ENCODE measurements around the gene ASPDH.

Gene ASPDH

DNA sequence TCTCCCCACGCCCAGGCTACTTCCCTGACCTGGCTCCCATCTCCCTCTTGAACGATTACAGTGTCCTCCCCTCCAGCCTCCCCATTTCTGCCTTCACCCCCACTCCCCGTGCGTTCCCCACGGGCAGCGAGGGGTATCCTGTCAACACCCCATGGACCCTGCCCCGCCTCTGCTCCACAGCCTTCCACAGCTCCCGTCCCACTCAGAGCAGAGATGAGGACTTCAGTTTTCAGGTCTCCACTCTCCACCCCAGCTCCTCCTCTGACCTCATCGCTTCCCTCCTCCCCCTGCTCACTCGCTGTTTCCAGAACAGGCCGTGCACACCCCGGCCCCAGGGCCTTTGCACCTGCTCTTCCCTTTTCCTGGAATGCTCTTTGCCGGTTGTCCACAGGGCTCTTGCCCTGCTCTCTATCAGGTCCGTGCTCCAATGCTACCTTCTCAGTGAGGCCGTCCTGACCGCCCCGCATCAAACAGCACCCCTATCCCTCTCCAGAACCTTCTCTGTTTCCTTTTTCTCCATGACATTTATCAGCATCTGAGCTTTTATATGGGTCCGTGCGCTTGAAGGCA is 39.5 kb upstream of the ASPDH start:
- TF ChIP-seq, protein P1, sequence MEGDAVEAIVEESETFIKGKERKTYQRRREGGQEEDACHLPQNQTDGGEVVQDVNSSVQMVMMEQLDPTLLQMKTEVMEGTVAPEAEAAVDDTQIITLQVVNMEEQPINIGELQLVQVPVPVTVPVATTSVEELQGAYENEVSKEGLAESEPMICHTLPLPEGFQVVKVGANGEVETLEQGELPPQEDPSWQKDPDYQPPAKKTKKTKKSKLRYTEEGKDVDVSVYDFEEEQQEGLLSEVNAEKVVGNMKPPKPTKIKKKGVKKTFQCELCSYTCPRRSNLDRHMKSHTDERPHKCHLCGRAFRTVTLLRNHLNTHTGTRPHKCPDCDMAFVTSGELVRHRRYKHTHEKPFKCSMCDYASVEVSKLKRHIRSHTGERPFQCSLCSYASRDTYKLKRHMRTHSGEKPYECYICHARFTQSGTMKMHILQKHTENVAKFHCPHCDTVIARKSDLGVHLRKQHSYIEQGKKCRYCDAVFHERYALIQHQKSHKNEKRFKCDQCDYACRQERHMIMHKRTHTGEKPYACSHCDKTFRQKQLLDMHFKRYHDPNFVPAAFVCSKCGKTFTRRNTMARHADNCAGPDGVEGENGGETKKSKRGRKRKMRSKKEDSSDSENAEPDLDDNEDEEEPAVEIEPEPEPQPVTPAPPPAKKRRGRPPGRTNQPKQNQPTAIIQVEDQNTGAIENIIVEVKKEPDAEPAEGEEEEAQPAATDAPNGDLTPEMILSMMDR (IDR thresholded peaks at IDR 0.05; ENCODE audit: low read depth, low read length) = no peak
- Histone ChIP-seq H3K4me3 (ENCODE audit: low read depth, low read length) (no peak overlapping the region), H3K27me3 (ENCODE audit: insufficient read depth, low read depth, severe bottlenecking) (no peaks in the 10 kb centered on the region)

DNA sequence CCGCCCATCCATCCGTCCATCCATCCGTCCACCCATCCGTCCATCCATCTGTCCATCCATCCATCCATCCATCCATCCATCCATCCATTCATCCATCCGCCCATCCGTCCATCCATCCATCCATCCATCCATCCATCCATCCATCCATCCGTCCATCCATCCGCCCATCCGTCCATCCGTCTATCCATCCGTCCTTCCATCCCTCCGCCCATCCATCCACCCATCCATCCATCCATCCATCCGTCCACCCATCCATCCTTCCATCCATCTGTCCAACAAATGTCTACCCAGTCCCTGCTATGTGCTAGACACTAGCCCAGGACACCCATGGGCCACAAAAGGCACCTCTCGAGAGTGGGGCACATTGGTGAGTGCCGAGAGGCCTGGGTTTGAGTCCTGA is 38.8 kb upstream of the ASPDH start:
- no peak for DNase-seq
- H3K4me3 ChIP-seq (ENCODE audit: low read depth, low read length) = no peak overlapping the region
- TF ChIP-seq, protein P1 (IDR thresholded peaks at IDR 0.05; ENCODE audit: low read depth, low read length) = no peak
- H3K36me3 ChIP-seq = peaks cover 3% of the 10 kb centered on the region
- no peak overlapping the region for H3K27ac ChIP-seq
- no peaks in the 10 kb centered on the region for H3K9me3 ChIP-seq (ENCODE audit: severe bottlenecking)
- no peaks in the 10 kb centered on the region for H3K27me3 ChIP-seq (ENCODE audit: insufficient read depth, low read depth, severe bottlenecking)

More for the DNA sequence above, 39.5 kb upstream of the ASPDH start:
- peaks cover 7% of the 10 kb centered on the region for H3K36me3 ChIP-seq
- no peaks in the 10 kb centered on the region for H3K9me3 ChIP-seq (ENCODE audit: severe bottlenecking)
- no peak overlapping the region for H3K27ac ChIP-seq
- no peak for DNase-seq

DNA sequence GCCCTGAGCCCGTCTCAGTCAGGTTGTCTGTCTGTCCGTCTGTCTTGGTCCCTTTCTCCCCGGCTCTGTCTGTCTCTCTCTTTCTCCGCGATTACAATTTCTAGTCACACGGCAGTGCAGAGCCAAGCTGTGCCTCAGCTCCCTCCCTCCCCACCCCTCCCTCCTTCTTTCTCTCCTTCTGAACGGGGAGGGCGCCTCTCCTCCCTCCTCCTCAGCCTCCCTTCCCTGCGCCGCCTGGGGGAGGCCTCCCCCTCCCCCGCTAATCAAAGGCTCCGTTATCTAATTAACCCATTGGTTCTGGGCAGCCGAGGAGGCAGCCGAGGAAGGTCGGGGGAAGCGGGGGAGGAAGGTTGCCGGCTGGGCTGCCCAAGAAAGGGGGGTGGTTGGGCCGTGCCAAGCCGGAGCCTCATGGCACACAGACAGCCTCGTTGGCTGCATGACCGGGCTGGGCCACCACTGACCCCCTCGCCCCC is 38.0 kb upstream of the ASPDH start:
- TF ChIP-seq, protein P1 (IDR thresholded peaks at IDR 0.05; ENCODE audit: low read depth, low read length) = no peak
- Histone ChIP-seq H3K27ac (no peak overlapping the region), H3K27me3 (ENCODE audit: insufficient read depth, low read depth, severe bottlenecking) (no peaks in the 10 kb centered on the region), H3K36me3 (peaks cover 3% of the 10 kb centered on the region), H3K4me3 (ENCODE audit: low read depth, low read length) (no peak overlapping the region), H3K9me3 (ENCODE audit: severe bottlenecking) (no peaks in the 10 kb centered on the region)
- no peak for DNase-seq

DNA sequence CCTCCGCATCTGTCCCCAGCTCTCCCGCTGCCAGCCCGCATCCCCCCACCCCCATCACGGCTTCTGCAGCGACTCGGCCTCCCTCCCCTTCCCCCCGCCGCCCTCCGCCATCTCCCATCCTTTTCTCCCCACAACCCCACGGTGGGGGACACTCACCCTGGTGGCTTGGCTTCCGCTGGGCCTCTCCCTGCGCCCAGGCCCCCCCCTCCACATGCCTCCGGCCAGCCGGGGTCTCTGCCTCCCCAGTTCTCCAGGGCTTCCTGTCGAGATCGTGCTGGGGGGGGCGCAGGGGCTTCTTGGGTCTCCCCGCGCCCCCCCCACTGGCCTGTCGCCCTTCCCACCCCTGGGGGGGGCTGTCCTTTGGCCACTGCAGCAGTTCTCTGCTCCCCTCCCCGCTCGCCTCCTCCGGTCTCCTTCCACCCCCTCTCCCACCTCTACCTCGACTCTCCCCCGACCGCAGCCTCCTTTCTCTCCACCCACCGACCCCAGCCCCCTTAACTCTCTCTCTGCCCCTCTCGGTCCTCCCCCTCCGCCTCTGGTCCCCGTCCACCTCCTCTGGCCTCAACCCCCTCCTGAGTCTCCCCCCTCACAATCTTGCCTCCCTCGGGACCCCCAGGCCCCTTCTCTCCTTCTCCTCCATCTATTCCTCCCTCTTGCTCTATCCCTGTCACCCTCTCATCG is 37.5 kb upstream of the ASPDH start:
- DNase-seq = no peak
- no peaks in the 10 kb centered on the region for H3K27me3 ChIP-seq (ENCODE audit: insufficient read depth, low read depth, severe bottlenecking)
- no peak overlapping the region for H3K4me3 ChIP-seq (ENCODE audit: low read depth, low read length)
- H3K27ac ChIP-seq = no peak overlapping the region
- H3K36me3 ChIP-seq = peaks cover 3% of the 10 kb centered on the region
- TF ChIP-seq, protein P1 (IDR thresholded peaks at IDR 0.05; ENCODE audit: low read depth, low read length) = no peak
- no peaks in the 10 kb centered on the region for H3K9me3 ChIP-seq (ENCODE audit: severe bottlenecking)

DNA sequence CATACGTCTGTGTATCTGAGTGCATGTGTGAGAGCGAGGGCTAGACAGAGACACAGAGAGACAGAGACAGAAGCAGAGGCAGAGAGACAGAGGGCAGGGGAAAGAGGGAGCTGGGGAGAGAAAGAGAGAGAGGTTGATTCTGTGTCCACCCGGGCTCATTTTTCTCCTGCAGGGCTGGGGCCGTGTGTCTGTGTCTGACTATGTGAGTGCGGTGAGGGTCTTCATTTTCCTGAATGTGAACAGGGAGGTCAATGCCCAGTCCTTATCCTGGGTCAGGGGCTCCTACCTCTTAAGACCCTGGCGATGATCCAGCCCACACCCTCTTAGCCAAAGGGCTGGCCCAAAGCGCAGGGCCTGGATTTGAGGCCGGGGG is 36.9 kb upstream of the ASPDH start:
- Histone ChIP-seq H3K4me3 (ENCODE audit: low read depth, low read length) (no peak overlapping the region), H3K27me3 (ENCODE audit: insufficient read depth, low read depth, severe bottlenecking) (no peaks in the 10 kb centered on the region), H3K36me3 (peaks cover 3% of the 10 kb centered on the region), H3K9me3 (ENCODE audit: severe bottlenecking) (no peaks in the 10 kb centered on the region), H3K27ac (no peak overlapping the region)
- TF ChIP-seq, protein P1 (IDR thresholded peaks at IDR 0.05; ENCODE audit: low read depth, low read length) = no peak
- no peak for DNase-seq
